ENCODE measurements around the gene PINK1.

DNA sequence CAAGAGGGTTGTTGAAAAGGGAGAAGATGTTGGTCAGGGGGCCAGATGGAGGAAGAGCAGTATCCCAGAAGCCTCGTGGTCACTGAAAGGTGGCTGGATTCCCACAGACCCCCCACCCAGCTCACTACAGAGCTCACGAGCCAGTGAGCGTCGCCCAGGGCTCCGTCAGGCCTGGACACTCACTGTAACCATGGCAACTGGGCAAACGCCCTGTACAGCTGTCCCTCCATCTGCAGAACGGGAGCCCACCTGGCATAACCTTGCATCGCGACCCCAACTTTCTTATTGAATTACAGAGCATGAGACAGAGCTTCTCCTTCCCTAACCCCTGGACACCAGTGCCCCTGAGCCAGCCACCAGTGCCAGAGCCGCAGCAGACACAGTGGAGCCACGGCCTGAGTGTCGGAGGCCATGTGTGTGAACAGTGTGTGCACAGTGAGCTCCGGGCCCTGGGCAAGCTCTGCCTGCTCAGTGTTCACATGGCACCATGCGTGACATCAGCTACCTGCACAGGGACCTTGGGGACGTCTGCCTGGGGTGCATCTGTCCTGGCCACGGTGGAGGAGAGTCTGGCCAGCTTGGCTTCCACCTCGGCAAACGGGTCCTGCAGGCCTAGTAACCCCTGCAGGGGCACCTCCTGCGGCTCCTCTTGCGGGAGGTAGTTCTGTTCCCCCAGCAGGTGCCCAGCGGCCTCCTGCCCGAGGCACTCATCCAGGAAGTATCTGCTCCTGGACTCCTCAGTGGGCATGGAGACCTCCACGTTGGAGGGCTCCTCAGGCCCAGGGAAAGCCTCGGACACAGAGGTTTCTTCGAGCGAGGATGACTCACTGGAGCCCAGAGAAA is 53.8 kb downstream of the PINK1 start:
- TF ChIP-seq MED8 (CRISPR knock-in tag; IDR thresholded peaks at IDR 0.05; ENCODE audit: insufficient replicate concordance) (no peak), NR1H2 (CRISPR knock-in tag; IDR thresholded peaks at IDR 0.05; ENCODE audit: borderline replicate concordance, low read depth) (no peak), HMGXB4 (CRISPR knock-in tag; IDR thresholded peaks at IDR 0.05; ENCODE audit: borderline replicate concordance in 1 of 2, low read depth in 1 of 2) (no peak), SMAD1 (CRISPR knock-in tag; IDR thresholded peaks at IDR 0.05; ENCODE audit: borderline replicate concordance, low read depth) (no peak), CBFB (CRISPR knock-in tag; IDR thresholded peaks at IDR 0.05) (no peak), PCBP1 (IDR thresholded peaks at IDR 0.05; ENCODE audit: borderline replicate concordance, low read depth, low read length) (no peak), HDAC2 (CRISPR knock-in tag; IDR thresholded peaks at IDR 0.05) (no peak), RAD21 (CRISPR knock-in tag; IDR thresholded peaks at IDR 0.05) (no peak), ZMYM3 (CRISPR knock-in tag; IDR thresholded peaks at IDR 0.05) (no peak)
- TF ChIP-seq, protein P1, sequence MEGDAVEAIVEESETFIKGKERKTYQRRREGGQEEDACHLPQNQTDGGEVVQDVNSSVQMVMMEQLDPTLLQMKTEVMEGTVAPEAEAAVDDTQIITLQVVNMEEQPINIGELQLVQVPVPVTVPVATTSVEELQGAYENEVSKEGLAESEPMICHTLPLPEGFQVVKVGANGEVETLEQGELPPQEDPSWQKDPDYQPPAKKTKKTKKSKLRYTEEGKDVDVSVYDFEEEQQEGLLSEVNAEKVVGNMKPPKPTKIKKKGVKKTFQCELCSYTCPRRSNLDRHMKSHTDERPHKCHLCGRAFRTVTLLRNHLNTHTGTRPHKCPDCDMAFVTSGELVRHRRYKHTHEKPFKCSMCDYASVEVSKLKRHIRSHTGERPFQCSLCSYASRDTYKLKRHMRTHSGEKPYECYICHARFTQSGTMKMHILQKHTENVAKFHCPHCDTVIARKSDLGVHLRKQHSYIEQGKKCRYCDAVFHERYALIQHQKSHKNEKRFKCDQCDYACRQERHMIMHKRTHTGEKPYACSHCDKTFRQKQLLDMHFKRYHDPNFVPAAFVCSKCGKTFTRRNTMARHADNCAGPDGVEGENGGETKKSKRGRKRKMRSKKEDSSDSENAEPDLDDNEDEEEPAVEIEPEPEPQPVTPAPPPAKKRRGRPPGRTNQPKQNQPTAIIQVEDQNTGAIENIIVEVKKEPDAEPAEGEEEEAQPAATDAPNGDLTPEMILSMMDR (CRISPR knock-in tag; IDR thresholded peaks at IDR 0.05), result no peak

All from HepG2 (cell line).